CD4-positive, alpha-beta T cell treated with Interleukin-15 for 4 hours (primary cell): Measurements from ENCODE around the gene DPP3.
"Not testable (repeated sequence)": the region's sequence is repeated elsewhere in the genome, so short reads cannot be mapped to it uniquely, and the experiment has no call there.

Experiments used
- DNase-seq: peaks from one replicate; pipeline ENCODE4 v3.0.0-alpha.2; 2020; ENCODE audit warnings: low spot score

DPP3 gene

GRCh38 chr11:66480117-66480938 lies at the start of gene DPP3:
DPP3 (plus strand) TSS chr11:66480434; CDS start chr11:66482201, 1,767 bp downstream.
- DNase-seq, result peak; percentile 95

- not testable (repeated sequence) for DNase-seq
Measured at GRCh38 chr11:66431287-66431686, 48.9 kb upstream of the DPP3 start.

GRCh38 chr11:66431871-66432329 lies 48.3 kb upstream of the DPP3 start:
- not testable (repeated sequence) for DNase-seq

GRCh38 chr11:66432597-66432996 lies 47.6 kb upstream of the DPP3 start:
- no peak for DNase-seq

DNA sequence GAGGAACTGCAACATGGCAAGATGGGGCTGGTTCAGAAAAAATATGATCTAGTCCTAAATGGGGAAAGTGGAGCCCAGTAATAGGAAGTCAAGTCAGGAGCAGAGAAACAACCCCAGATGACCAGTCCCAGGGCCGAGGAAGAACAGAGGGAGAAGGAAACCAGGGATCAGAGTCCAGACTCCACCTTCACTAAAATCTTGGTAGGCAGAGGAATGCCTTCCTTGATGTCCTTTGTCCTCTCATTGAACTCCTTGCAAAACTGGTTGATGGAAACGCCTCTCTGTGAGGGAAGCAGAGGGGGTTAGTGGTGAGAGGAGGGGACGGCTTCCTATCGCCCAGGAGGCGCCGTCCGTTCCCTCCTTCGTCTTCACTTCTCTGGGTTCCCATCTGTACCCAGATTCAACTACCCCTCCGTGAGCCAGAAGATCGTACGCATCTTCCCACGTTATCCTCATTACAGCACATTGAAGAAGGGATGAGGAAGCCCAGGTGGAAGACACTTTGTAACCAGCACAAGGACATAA lies 42.2 kb upstream of the DPP3 start:
- no peak for DNase-seq

- peak; percentile 90 for DNase-seq
Measured at GRCh38 chr11:66438504-66439466, 41.4 kb upstream of the DPP3 start, which contains the start of gene MRPL11. MRPL11 (minus strand) TSS chr11:66438848; CDS start chr11:66438754, 94 bp downstream.

GRCh38 chr11:66440101-66440939 lies 39.9 kb upstream of the DPP3 start:
- not testable (repeated sequence) for DNase-seq

- not testable (repeated sequence) for DNase-seq
Measured at GRCh38 chr11:66440940-66441282, 39.3 kb upstream of the DPP3 start.

DNA sequence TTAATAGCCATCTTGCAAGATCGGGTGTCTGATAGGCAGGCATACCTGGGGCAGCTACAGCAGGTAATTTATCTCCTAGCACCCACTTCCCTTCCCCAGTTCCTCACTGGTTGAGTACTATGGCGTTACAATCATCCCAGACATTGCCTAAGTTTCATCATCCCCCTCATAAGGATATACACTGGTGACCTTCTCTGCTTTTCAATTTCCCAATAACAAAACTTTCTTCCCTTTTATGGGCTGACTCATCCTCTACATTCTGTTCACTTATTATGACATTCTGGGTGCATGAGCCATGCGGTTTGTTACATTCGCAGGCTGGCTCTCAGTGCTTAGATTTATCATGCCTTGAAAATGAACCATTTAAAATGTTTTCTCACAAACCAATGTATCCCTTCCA lies 36.6 kb upstream of the DPP3 start:
- no peak for DNase-seq

DNA sequence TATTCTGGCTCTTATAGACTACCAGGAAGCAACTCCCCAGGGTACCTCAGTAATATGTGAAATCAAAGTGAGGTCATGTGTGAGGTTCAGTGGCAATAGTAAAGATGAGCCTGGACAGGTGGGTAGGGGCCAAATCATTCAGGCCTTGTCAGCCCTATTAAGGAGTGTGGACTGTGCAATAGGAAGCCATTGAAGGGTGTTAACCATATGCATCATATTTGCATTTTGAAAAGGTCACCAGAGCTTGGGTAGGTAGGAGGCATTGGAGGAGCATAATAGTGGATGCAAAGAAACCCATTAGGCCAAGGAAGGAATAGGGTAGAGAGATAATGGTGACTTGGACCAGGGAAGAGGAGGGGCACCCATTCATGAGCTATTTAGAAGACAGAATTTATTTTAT lies 33.2 kb upstream of the DPP3 start:
- no peak for DNase-seq

DNA sequence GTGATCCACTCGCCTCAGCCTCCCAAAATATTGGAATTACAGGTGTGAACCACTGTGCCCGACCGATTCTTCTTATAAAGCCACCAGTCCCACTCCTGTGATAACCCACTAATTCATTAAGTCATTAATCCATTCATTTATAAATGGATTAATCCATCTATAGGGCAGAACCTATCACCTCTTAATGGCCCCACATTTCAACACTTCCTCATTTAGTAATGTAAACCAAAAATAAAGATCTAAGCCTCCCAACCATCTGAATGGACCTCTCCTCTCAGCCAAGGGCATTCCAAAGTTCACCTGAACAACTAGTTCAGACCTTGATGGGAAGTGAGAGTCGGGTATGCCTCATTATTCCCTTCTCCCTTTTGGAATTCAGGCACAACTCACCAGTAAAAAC lies 31.7 kb upstream of the DPP3 start:
- DNase-seq, result no peak

DNA sequence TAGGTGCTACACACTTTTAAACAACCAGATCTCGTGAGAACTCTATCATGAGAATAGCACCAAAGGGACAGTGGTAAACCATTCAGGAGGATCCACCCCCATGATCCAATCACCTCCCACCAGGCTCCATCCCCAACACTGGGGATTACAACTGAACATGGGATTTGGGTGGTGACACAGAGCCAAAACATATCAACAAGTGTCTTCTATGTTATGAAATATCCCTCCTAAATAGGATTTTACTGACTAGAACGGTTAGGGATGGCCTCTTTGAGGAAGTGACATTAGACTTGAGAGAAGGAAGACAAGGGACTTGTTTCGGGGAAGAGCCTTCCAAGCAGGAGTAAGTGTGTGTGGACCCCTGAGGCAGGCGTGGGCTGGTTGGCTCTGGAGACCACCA lies 29.7 kb upstream of the DPP3 start:
- no peak for DNase-seq

DNA sequence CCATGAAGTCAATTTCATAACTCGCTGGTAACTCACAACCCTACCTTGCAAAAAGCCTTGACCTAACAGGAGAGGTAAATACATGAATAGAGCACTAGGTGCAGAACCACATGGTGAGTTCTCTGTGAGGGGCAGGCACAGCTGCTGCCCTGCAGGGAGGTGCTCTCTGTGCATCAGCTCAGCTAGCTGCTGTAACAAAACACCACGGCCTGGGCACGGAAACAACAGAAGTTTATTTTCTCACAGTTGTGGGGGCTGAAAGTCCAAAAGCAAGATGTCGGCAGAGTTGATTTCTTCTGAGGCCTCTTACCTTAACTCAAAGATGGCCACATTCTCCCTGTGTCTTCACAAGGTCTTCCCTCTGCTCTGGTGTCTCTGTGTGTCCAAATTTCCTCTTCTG lies 28.6 kb upstream of the DPP3 start:
- DNase-seq, result no peak

DNA sequence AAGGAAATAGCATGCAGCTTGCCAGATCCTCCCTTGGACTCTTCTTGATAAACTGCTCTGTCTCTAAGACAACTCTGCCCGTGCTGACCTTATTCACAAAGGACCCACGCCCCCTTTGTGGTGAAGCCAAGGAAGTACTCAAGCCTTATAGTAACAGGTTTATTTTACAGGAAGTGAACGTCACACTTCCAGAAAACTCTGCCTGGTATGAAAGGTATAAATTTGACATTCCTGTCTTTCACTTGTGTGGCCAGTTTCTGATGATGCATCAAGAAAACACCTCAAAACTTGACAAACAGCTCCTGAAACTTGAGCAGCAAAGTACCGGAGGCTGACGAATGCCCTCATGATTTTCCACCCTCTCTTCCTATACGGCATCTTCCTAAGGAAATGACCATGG lies 26.0 kb upstream of the DPP3 start:
- DNase-seq, result no peak

GRCh38 chr11:66454828-66455227 lies 25.4 kb upstream of the DPP3 start:
- DNase-seq, result no peak

GRCh38 chr11:66457826-66458225 lies 22.4 kb upstream of the DPP3 start:
- no peak for DNase-seq

- DNase-seq, result no peak
Measured at GRCh38 chr11:66459138-66459778, 21.0 kb upstream of the DPP3 start.

- DNase-seq, result no peak
Measured at GRCh38 chr11:66462010-66462409, 18.2 kb upstream of the DPP3 start.

DNA sequence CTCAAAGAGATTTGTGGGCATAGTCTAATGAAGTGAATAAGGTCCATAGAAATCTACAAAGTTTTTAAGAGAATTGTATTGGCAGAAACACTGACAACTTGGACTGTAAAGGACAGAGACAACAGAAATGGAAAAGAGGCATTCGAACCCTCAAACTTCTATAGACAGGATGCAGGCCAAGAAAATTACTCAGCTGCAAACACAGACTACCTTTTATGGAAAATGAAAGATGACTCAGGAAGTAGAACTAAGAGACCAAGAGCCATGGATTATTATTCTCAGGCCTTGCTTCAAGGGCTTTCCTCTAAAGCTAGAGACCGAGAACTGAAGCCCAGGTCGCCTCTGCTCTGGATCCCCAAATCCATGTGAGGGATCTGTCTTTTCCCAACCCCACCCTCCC lies 17.3 kb upstream of the DPP3 start:
- DNase-seq, result no peak

- DNase-seq, result not testable (repeated sequence)
Measured at GRCh38 chr11:66464116-66464515, 16.1 kb upstream of the DPP3 start.

DNA sequence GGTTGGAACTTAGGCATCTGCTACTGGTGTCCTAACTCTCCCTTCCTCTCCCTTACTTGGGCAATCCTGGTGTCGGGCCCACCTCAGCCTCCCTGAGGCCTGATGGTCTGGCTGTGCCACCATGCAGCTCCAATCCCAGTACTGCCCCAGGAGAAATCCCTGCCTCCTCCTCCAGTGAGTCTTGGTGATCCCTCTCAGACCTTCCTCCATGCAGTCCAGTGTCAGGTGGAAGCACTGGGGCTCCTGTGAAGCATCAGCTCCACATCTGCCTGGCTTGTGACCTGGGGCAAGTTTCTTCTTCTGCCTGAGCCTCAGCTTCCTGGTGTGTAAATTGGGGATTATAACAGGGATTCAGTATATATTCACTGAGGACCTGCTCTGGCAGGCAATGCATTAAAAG lies 15.3 kb upstream of the DPP3 start:
- DNase-seq, result no peak
